ENCODE results near the gene ZIC2. TPM values are rescaled to one million over a fixed set of nuclear protein-coding genes. Genes with fewer than 3 reads are reported as not detected.

ZIC2 gene
- total and polyA plus RNA-seq, 5 donors from 2014 or later = not detected

DNA sequence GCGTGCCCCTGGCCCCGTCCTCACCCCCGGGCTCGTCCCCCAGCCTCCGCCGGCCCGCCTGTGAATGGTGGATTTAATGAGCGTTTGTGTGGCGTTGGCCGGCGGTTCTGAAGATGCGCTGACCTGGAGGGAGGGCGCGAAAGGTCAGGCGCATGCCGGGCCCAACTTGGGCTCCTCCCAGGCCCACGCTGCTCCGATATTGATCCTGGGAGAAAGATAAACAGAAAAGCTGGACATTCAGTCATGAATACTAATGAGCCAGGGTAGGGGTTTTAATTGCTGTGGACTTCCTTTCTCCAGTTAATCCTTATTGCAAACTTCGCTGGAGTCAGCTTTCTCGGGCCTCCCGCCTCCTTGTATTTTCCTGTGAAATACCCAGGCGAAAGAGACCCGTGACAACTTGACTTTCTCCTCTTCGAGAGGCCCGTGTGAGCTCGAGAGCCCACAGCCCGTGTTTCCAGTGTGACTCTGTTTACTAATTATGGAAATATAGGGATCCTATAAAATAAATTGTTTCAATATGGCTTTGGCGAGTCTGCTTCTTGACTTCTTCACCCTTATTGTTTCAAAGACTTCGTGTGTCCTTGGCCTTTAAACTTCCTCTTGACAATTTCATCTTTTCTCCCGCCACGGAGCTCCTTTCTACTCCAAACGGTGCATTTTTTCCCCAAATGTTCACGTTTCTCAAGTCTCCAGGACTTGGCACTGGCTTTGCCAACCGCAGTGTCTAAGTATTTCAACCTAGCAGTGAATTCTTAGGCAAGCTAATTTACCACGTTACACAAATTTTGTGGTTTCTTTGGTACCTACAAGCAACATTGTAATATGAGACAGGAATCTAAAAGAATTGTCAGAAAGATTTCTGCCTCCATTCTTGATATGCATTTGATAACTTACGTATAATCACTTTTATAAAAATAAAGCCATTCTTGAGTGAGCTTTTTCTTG lies 10.5 kb downstream of the ZIC2 start:
- peak overlapping the region in 2 of 4 donors; percentile 5 to 23 for H3K4me3 Mint-ChIP-seq

DNA sequence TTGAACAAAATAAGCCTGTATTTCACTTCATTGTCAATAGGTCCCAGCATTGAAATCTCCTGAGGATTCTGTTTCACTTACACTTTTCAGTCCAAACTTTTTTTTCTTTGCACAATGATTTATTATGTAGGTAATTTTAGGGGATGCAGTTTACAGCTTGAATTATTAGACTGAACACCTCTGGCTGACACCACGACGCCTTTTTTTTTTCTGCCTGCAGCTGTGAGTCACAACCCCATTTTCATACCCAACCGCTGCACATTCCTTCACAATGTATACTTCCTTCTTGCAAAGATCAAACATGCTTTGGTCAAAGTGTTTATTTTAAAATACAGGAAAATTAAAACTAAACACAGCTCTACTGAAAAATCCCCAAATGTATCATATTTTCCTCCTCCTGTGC lies 11.4 kb downstream of the ZIC2 start:
- Mint-ChIP-seq H3K4me3 (peak overlapping the region in 2 of 4 donors; percentile 23 to 52), H3K36me3 (no peaks in the 10 kb centered on the region), H3K9me3 (peaks cover 0 to 18% (median 7%) of the 10 kb centered on the region in 7 donors), H3K4me1 (peaks cover 6 to 42% (median 24%) of the 10 kb centered on the region in 4 donors), H3K27me3 (peaks cover 92% of the 10 kb centered on the region), H3K27ac (no peak overlapping the region)
- no peaks in the 10 kb centered on the region for H3K36me3 ChIP-seq (ENCODE audit: control insufficient read depth, insufficient read depth, low read length)
- peaks cover 40% of the 10 kb centered on the region for H3K4me1 ChIP-seq (ENCODE audit: control insufficient read depth, insufficient read depth, low read length, poor library complexity, severe bottlenecking)
- peaks cover 23 to 41% of the 10 kb centered on the region in 2 experiments for H3K9me3 ChIP-seq (ENCODE audit: control insufficient read depth in 2 of 2, low read length in 2 of 2)
- DNase-seq (no peak), ATAC-seq (ENCODE audit: low read depth in 2 of 2) (no peak)
- H3K27ac ChIP-seq (ENCODE audit: insufficient read depth, low read length, poor library complexity, severe bottlenecking) = no peak overlapping the region
- no peak overlapping the region for H3K4me3 ChIP-seq (ENCODE audit: low read depth, low read length)
- peaks cover 61% of the 10 kb centered on the region for H3K27me3 ChIP-seq (ENCODE audit: control insufficient read depth, insufficient read depth, low read length)

More for the DNA sequence above, 10.5 kb downstream of the ZIC2 start:
- no peaks in the 10 kb centered on the region for H3K36me3 Mint-ChIP-seq
- H3K4me1 Mint-ChIP-seq = peaks cover 10 to 42% (median 24%) of the 10 kb centered on the region in 4 donors
- H3K27me3 ChIP-seq (ENCODE audit: control insufficient read depth, insufficient read depth, low read length) = peaks cover 67% of the 10 kb centered on the region
- peaks cover 0 to 20% (median 7%) of the 10 kb centered on the region in 7 donors for H3K9me3 Mint-ChIP-seq
- H3K27me3 Mint-ChIP-seq = peaks cover 99% of the 10 kb centered on the region
- peaks cover 23 to 41% of the 10 kb centered on the region in 2 experiments for H3K9me3 ChIP-seq (ENCODE audit: control insufficient read depth in 2 of 2, low read length in 2 of 2)
- no peaks in the 10 kb centered on the region for H3K36me3 ChIP-seq (ENCODE audit: control insufficient read depth, insufficient read depth, low read length)
- DNase-seq (peak in 1 of 3 donors; percentile 5), ATAC-seq (ENCODE audit: low read depth in 2 of 2) (no peak)
- H3K4me3 ChIP-seq (ENCODE audit: low read depth, low read length) = no peak overlapping the region
- H3K4me1 ChIP-seq (ENCODE audit: control insufficient read depth, insufficient read depth, low read length, poor library complexity, severe bottlenecking) = peaks cover 36% of the 10 kb centered on the region
- H3K27ac Mint-ChIP-seq = peak overlapping the region in 1 of 3 donors; percentile 8
- H3K27ac ChIP-seq (ENCODE audit: insufficient read depth, low read length, poor library complexity, severe bottlenecking) = no peak overlapping the region

DNA sequence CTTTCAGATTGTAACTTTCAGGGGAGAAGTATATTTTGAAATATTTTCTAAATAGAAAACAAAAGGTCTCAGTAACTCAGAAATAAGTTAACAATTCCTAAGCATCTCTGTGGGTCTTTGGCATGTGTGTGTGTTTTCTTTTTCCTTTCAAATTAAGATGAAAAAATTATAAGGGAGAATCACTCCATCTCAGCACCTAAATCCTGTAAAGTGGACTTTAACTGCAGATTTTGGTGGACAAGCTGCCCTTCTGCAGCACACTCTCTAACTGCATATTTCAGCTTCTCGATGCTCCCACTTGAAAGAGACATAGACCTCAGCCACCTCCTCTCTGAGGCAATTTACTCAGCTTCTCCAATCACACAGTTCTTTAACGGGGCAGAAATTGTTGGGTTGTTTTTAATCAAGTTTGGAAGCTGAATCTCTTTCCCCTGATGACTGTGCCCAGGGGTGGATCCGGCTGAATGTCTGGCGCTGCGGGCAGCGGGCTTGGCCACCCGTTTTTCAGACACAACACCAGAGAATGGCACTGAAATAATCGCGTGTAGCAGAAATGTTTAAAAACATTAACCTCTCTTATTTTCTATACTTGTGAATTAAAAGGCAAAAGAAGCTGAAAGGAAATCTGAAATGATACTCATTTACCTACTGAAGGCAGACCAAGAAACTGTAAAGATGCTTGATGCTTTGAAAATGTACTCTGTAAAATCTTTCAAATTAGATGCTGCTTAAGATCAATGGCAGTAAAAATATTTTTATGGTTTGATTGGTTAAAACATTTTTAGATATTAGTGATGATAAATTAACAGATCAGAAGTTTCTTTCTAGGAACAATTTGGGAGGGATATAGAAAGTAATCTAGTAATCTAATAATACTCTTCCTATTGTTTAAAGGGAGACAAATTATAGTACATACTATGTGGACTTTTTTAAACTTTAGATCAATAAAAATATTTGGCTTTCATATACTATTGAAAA lies 12.4 kb downstream of the ZIC2 start:
- Histone ChIP-seq H3K9me3 (ENCODE audit: control insufficient read depth in 2 of 2, low read length in 2 of 2) (peaks cover 20 to 41% of the 10 kb centered on the region in 2 experiments), H3K4me3 (ENCODE audit: low read depth, low read length) (no peak overlapping the region), H3K27me3 (ENCODE audit: control insufficient read depth, insufficient read depth, low read length) (peaks cover 62% of the 10 kb centered on the region), H3K4me1 (ENCODE audit: control insufficient read depth, insufficient read depth, low read length, poor library complexity, severe bottlenecking) (peaks cover 34% of the 10 kb centered on the region), H3K27ac (ENCODE audit: insufficient read depth, low read length, poor library complexity, severe bottlenecking) (no peak overlapping the region), H3K36me3 (ENCODE audit: control insufficient read depth, insufficient read depth, low read length) (no peaks in the 10 kb centered on the region)
- peaks cover 13 to 37% (median 23%) of the 10 kb centered on the region in 4 donors for H3K4me1 Mint-ChIP-seq
- H3K27ac Mint-ChIP-seq = no peak overlapping the region
- H3K36me3 Mint-ChIP-seq = no peaks in the 10 kb centered on the region
- peaks cover 92% of the 10 kb centered on the region for H3K27me3 Mint-ChIP-seq
- peaks cover 0 to 22% (median 7%) of the 10 kb centered on the region in 7 donors for H3K9me3 Mint-ChIP-seq
- ATAC-seq (ENCODE audit: low read depth in 2 of 2) (no peak), DNase-seq (no peak)
- H3K4me3 Mint-ChIP-seq = no peak overlapping the region

DNA sequence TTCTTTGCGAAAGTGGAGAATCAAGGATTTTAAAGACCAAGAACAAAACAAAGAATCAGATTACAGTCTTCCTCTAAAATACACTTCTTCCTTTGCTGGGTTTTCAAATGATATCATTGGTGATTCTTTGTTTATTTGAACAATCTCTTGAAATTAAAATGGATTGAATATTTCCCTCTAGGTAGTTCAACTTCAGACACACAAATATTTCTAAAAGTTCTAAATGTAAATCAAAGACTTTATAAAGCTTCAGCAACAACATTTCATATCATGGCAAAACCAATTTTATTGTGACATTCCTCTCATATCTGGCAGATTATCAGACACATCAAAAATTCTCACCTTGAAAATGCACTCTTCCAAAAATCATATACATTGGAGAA lies 13.0 kb downstream of the ZIC2 start:
- no peak for DNase-seq
- Mint-ChIP-seq H3K36me3 (no peaks in the 10 kb centered on the region), H3K4me1 (peaks cover 13 to 30% (median 21%) of the 10 kb centered on the region in 4 donors), H3K4me3 (peak overlapping the region in 1 of 4 donors; percentile 32), H3K27ac (no peak overlapping the region), H3K9me3 (peaks cover 0 to 19% (median 7%) of the 10 kb centered on the region in 7 donors), H3K27me3 (peaks cover 91% of the 10 kb centered on the region)
- H3K4me1 ChIP-seq (ENCODE audit: control insufficient read depth, insufficient read depth, low read length, poor library complexity, severe bottlenecking) = peaks cover 27% of the 10 kb centered on the region
- H3K27me3 ChIP-seq (ENCODE audit: control insufficient read depth, insufficient read depth, low read length) = peaks cover 59% of the 10 kb centered on the region
- no peak overlapping the region for H3K27ac ChIP-seq (ENCODE audit: insufficient read depth, low read length, poor library complexity, severe bottlenecking)
- no peaks in the 10 kb centered on the region for H3K36me3 ChIP-seq (ENCODE audit: control insufficient read depth, insufficient read depth, low read length)
- no peak overlapping the region for H3K4me3 ChIP-seq (ENCODE audit: low read depth, low read length)
- ATAC-seq (ENCODE audit: low read depth in 2 of 2) = no peak
- H3K9me3 ChIP-seq (ENCODE audit: control insufficient read depth in 2 of 2, low read length in 2 of 2) = peaks cover 20 to 37% of the 10 kb centered on the region in 2 experiments

DNA sequence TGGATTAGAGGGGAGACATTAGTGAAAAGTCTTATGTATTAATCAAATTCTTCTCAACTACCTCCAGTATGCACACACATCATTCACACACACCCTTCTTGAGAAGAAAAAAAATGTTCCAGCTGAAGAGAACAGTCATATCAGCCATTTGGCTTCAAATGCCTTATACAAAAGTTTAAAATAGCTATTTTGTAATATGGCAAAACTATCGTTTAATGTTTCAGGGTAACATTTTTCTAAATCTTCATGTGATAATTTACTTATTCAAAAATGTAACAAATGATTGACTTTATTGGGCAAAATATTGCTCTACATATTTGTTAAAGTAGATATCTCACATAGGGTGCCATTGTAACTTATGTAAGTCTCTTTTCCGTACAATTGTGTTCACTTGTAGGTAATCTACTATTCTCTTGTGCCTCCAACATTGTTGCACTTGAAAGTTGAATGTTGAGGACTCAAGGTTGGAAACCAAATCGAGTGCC lies 13.6 kb downstream of the ZIC2 start:
- Histone ChIP-seq H3K4me3 (ENCODE audit: low read depth, low read length) (peak overlapping the region; percentile 51), H3K4me1 (ENCODE audit: control insufficient read depth, insufficient read depth, low read length, poor library complexity, severe bottlenecking) (peaks cover 22% of the 10 kb centered on the region), H3K36me3 (ENCODE audit: control insufficient read depth, insufficient read depth, low read length) (no peaks in the 10 kb centered on the region), H3K9me3 (ENCODE audit: control insufficient read depth in 2 of 2, low read length in 2 of 2) (peaks cover 20 to 34% of the 10 kb centered on the region in 2 experiments), H3K27me3 (ENCODE audit: control insufficient read depth, insufficient read depth, low read length) (peaks cover 54% of the 10 kb centered on the region), H3K27ac (ENCODE audit: insufficient read depth, low read length, poor library complexity, severe bottlenecking) (no peak overlapping the region)
- Mint-ChIP-seq H3K36me3 (no peaks in the 10 kb centered on the region), H3K4me3 (peak overlapping the region in 1 of 4 donors; percentile 32), H3K27me3 (peaks cover 88% of the 10 kb centered on the region), H3K27ac (no peak overlapping the region), H3K4me1 (peaks cover 9 to 25% (median 18%) of the 10 kb centered on the region in 4 donors), H3K9me3 (peaks cover 0 to 19% (median 7%) of the 10 kb centered on the region in 7 donors)
- no peak for DNase-seq
- ATAC-seq (ENCODE audit: low read depth in 2 of 2) = no peak

DNA sequence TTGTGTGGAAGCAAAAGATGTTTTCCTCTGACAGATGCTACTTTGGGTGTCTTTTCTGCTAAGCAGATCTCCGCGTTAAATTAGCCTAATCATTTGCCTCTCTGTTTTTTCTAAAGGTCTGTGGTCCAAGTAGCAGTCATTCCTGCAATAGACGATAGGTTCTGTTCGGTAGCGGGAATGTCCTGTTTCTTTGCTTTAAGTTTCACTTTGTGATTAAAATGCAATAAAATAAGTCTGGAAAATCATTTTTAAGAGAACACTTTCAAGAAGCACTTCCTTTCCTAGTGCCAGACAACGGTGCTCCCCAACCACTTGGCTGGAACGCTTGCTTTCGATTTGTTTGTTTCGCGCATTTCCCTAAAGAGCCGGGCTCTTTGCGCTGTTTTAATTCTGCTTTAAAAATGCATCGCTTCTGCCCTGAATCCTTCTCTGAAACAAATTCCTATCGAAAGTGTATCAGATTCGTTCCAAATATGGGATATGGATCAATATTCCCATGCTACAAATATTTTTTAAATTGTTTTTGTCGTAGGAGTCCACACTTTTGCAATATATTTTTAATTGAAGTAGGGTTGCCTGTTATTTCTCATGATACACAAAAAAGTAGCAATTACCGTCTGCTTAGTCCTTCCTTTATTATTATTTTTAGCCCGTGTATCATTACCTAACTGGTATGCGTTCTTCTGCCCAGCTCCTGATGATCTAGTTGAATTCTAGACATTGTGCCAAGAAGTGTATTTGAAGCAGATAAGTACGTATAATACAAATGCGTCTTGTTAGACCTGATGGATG lies 14.2 kb downstream of the ZIC2 start:
- ATAC-seq (ENCODE audit: low read depth in 2 of 2) (no peak), DNase-seq (peak in 2 of 3 donors; percentile 13 to 25)
- Mint-ChIP-seq H3K27ac (no peak overlapping the region), H3K36me3 (no peaks in the 10 kb centered on the region), H3K9me3 (peaks cover 0 to 19% (median 7%) of the 10 kb centered on the region in 7 donors), H3K27me3 (peaks cover 88% of the 10 kb centered on the region), H3K4me1 (peaks cover 7 to 19% (median 16%) of the 10 kb centered on the region in 4 donors), H3K4me3 (peak overlapping the region in 2 of 4 donors; percentile 18 to 33)
- Histone ChIP-seq H3K4me3 (ENCODE audit: low read depth, low read length) (peak overlapping the region; percentile 51), H3K27ac (ENCODE audit: insufficient read depth, low read length, poor library complexity, severe bottlenecking) (no peak overlapping the region), H3K36me3 (ENCODE audit: control insufficient read depth, insufficient read depth, low read length) (no peaks in the 10 kb centered on the region), H3K27me3 (ENCODE audit: control insufficient read depth, insufficient read depth, low read length) (peaks cover 52% of the 10 kb centered on the region), H3K9me3 (ENCODE audit: control insufficient read depth in 2 of 2, low read length in 2 of 2) (peaks cover 20 to 34% of the 10 kb centered on the region in 2 experiments), H3K4me1 (ENCODE audit: control insufficient read depth, insufficient read depth, low read length, poor library complexity, severe bottlenecking) (peaks cover 15% of the 10 kb centered on the region)

All from CD4-positive, CD25-positive, alpha-beta regulatory T cell (primary cell).